Endothelial cell of umbilical vein (primary cell): ENCODE results near the gene SCN9A.

Source experiments
- CTCF ChIP-seq, 2 donors: IDR thresholded peaks; 1 replicate in 1 of 2; 2 replicates in 1 of 2; pipeline ENCODE4 v1.5.1; 2011; ENCODE audit warnings: low read length in 2 of 2, mild to moderate bottlenecking in 2 of 2, moderate library complexity in 2 of 2, control low read depth in 1 of 2, inconsistent platforms in 1 of 2, low read depth in 1 of 2; ENCODE audit not compliant: insufficient read depth in 1 of 2; ENCODE audit errors: extremely low read depth in 1 of 2
- POLR2A ChIP-seq: IDR thresholded peaks from 2 replicates; pipeline ENCODE4 v1.6.1; 2012; ENCODE audit warnings: low read depth, mild to moderate bottlenecking, control low read depth, low read length
- POLR2AphosphoS5 ChIP-seq: IDR thresholded peaks from 2 replicates; pipeline ENCODE4 v1.6.1; 2012; ENCODE audit warnings: low read depth, mild to moderate bottlenecking, control low read depth, low read length, moderate library complexity; ENCODE audit not compliant: insufficient read depth

- TF ChIP-seq CTCF (IDR thresholded peaks at IDR 0.05; ENCODE audit: extremely low read depth in 1 of 2, insufficient read depth in 1 of 2, low read depth in 1 of 2, low read length in 2 of 2) (no peak), POLR2A (no peak), POLR2AphosphoS5 (no peak)
Measured at GRCh38 chr2:166152064-166152463, 223.7 kb downstream of the SCN9A start.
